GM12878 (cell line): Measurements from ENCODE around the gene DUOXA2. TPM values are rescaled to one million over a fixed set of nuclear protein-coding genes. Genes with fewer than 3 reads are reported as not detected.

Source experiments
- ATAC-seq: fragments of 200-7000 bp; cut with Tn5 transposase; 3 replicates; pipeline ENCODE4 v1.9.1; 2020; ENCODE audit warnings: mild to moderate bottlenecking, moderate library complexity
- BruUV-seq: library from RNA; stranded (reverse); fragments of 400-500 nt; replicated peaks from 2 replicates; lab custom pipeline; 2021; lab: Mats Ljungman, UMichigan
- CTCF ChIA-PET: fragments of 300-600 bp; sonication (Branson Sonifier 250); formaldehyde crosslinking; extraction: SDS; loops from one replicate; lab custom pipeline; 2021; ENCODE audit warnings: inconsistent platforms; lab: Yijun Ruan, JAX
- POLR2A ChIA-PET: fragments of 350-600 bp; formaldehyde crosslinking; extraction: SDS; loops from one replicate; lab custom pipeline; 2021; ENCODE audit warnings: inconsistent platforms; lab: Charles Lee
- RAD21 ChIA-PET: fragments of 300-600 bp; sonication (Branson Sonifier 250); formaldehyde crosslinking; loops from one replicate; lab custom pipeline; 2023; ENCODE audit warnings: antibody characterized with exemption; ENCODE audit not compliant: unreplicated experiment; lab: Charles Lee
- SMC1A ChIA-PET: fragments of 300-600 bp; sonication (Branson Sonifier 250); formaldehyde crosslinking; loops from one replicate; lab custom pipeline; 2023; ENCODE audit not compliant: unreplicated experiment, uncharacterized antibody; lab: Charles Lee
- DNase-seq: peaks from one replicate; pipeline ENCODE4 v3.0.0-alpha.2; 2011; ENCODE audit warnings: low read depth, low spot score
- FAIRE-seq: peaks from 3 replicates; lab custom pipeline; 2011; peaks lifted over from hg19 to GRCh38; lab: Jason Lieb, UNC
- H2AFZ ChIP-seq: 2 replicates; pipeline ENCODE4 v1.6.0; 2011; ENCODE audit warnings: low read depth, low read length, control low read depth; ENCODE audit not compliant: control insufficient read depth
- H3K27ac ChIP-seq: 2 replicates; pipeline ENCODE4 v1.5.1; 2011; ENCODE audit warnings: control low read depth; ENCODE audit not compliant: control insufficient read depth, insufficient read depth
- H3K27me3 ChIP-seq, 2 experiments: replicated peaks in 1 of 2; 2 replicates each; pipeline versions ENCODE4 v1.6.0 to v1.6.1; 2011; ENCODE audit warnings: low read length in 1 of 2; ENCODE audit not compliant: control insufficient read depth in 2 of 2, insufficient read depth in 2 of 2
- H3K36me3 ChIP-seq, 2 experiments: 2 replicates each; pipeline ENCODE4 v1.5.1; 2011; ENCODE audit warnings: low read length in 1 of 2; ENCODE audit not compliant: control insufficient read depth in 2 of 2, insufficient read depth in 2 of 2
- H3K4me1 ChIP-seq: 2 replicates; pipeline ENCODE4 v1.6.1; 2011; ENCODE audit warnings: mild to moderate bottlenecking, low read length, moderate library complexity, mixed read lengths; ENCODE audit not compliant: control insufficient read depth, insufficient read depth
- H3K4me2 ChIP-seq: 2 replicates; pipeline ENCODE4 v1.6.0; 2011; ENCODE audit warnings: control low read depth; ENCODE audit not compliant: control insufficient read depth, insufficient read depth
- H3K4me3 ChIP-seq: fragments of 200-600 bp; sonication (generic); 2 replicates; pipeline ENCODE4 v1.5.1; 2016
- H3K79me2 ChIP-seq: 2 replicates; pipeline ENCODE4 v1.6.0; 2011; ENCODE audit warnings: low read length; ENCODE audit not compliant: control insufficient read depth, insufficient read depth
- H3K9ac ChIP-seq: 2 replicates; pipeline ENCODE4 v1.8.0; 2011; ENCODE audit warnings: low read length, control low read depth, mixed read lengths; ENCODE audit not compliant: control insufficient read depth, insufficient read depth
- H3K9me3 ChIP-seq: replicated peaks from 3 replicates; pipeline ENCODE4 v1.5.1; 2011; ENCODE audit warnings: mild to moderate bottlenecking, low read length; ENCODE audit not compliant: control insufficient read depth, insufficient read depth
- H4K20me1 ChIP-seq: 2 replicates; pipeline ENCODE4 v1.6.0; 2011; ENCODE audit not compliant: control insufficient read depth, insufficient read depth
- HDAC2 ChIP-seq: fragments of 200-600 bp; sonication (generic); IDR thresholded peaks from 2 replicates; pipeline ENCODE4 v1.6.1; 2017
- IRF4 ChIP-seq: IDR thresholded peaks from 2 replicates; pipeline ENCODE4 v1.6.1; 2011; ENCODE audit warnings: low read depth, low read length
- JUND ChIP-seq: IDR thresholded peaks from 2 replicates; pipeline ENCODE4 v1.6.1; 2012; ENCODE audit warnings: low read depth, mild to moderate bottlenecking, low read length, improper control_type of control experiment, moderate library complexity
- KLF5 ChIP-seq: fragments of 450-650 bp; IDR thresholded peaks from 2 replicates; pipeline ENCODE4 v1.6.1; 2014; ENCODE audit warnings: mild to moderate bottlenecking; ENCODE audit not compliant: partially characterized antibody
- POLR2AphosphoS2 ChIP-seq: IDR thresholded peaks from 2 replicates; pipeline ENCODE4 v1.6.1; 2011; ENCODE audit warnings: low read depth, mild to moderate bottlenecking, low read length, improper control_type of control experiment, moderate library complexity
- RAD21 ChIP-seq: IDR thresholded peaks from 2 replicates; pipeline ENCODE4 v1.6.1; 2011; ENCODE audit warnings: mild to moderate bottlenecking, low read depth, low read length, moderate library complexity; ENCODE audit not compliant: insufficient read depth
- SP1 ChIP-seq: IDR thresholded peaks from one replicate; pipeline ENCODE4 v1.6.1; 2011; ENCODE audit warnings: low read depth, low read length
- SPI1 ChIP-seq: IDR thresholded peaks from 2 replicates; pipeline ENCODE4 v1.6.1; 2011; ENCODE audit warnings: low read depth, mild to moderate bottlenecking, low read length, moderate library complexity, borderline replicate concordance; ENCODE audit not compliant: insufficient read depth
- ZNF24 ChIP-seq: fragments of 450-650 bp; IDR thresholded peaks from 2 replicates; pipeline ENCODE4 v1.6.1; 2017; ENCODE audit warnings: antibody characterized with exemption, mild to moderate bottlenecking
- WGBS: methylation state at CpG from one replicate; pipeline ENCODE4 v1.1.6; 2016; ENCODE audit warnings: low lambda C conversion rate; ENCODE audit not compliant: insufficient replicate concordance, insufficient coverage; ENCODE audit errors: missing lambda C conversion rate; 5-methylcytosine and 5-hydroxymethylcytosine counted together
- in situ Hi-C: fragments of 300-500 bp; cut with MboI; formaldehyde crosslinking; loops from 9 replicates; pipeline ENCODE4 v1.14.3; 2018; ENCODE audit warnings: mixed read lengths
- intact Hi-C: fragments of 100-400 bp; cut with micrococcal nuclease; formaldehyde crosslinking; loops from one replicate; pipeline ENCODE4 v1.14.2; 2022; ENCODE audit not compliant: unreplicated experiment
- polyA plus RNA-seq, 11 experiments: library from polyadenylated mRNA; depleted of rRNA in 4 of 11; unstranded in 6 of 11; stranded (reverse) in 5 of 11; fragments of >200 nt; fragmentation: Nextera tagmentation in 4 of 11; fragmentation: Illumina TruSeq in 1 of 11; extraction: Ambion mirVana in 4 of 11; extraction: Trizol in 1 of 11; gene quantifications; 1 replicate in 1 of 11; 2 replicates in 10 of 11; pipeline versions ENCODE4 v1.2.1 to v1.2.3, GENCODE V29; 2011 to 2016; ENCODE audit warnings: inconsistent platforms in 2 of 11, missing spikeins in 2 of 11, low read depth in 1 of 11
- total RNA-seq, 4 experiments: library from RNA; depleted of rRNA in 3 of 4; stranded (reverse); fragments of >200 nt in 3 of 4; fragmentation: Illumina TruSeq in 1 of 4; extraction: Trizol in 1 of 4; gene quantifications; 2 replicates each; pipeline versions ENCODE4 v1.2.1 to v1.2.3, GENCODE V29; 2013 to 2021
- TF ChIP-seq, protein P1 (sequence below): fragments of 450-650 bp; formaldehyde crosslinking; IDR thresholded peaks from 2 replicates; pipeline ENCODE4 v1.4.0; 2020; ENCODE audit warnings: mild to moderate bottlenecking, moderate library complexity
- TF ChIP-seq, protein P2 (sequence below): fragments of 450-650 bp; IDR thresholded peaks from 2 replicates; pipeline ENCODE4 v1.6.1; 2017; ENCODE audit warnings: mild to moderate bottlenecking, moderate library complexity
- TF ChIP-seq, protein P3 (sequence below): fragments of 450-650 bp; IDR thresholded peaks from 2 replicates; pipeline ENCODE4 v1.6.1; 2017; ENCODE audit warnings: borderline replicate concordance

The DUOXA2 gene
- total and polyA plus RNA-seq, 10 of the 15 experiments (the other 5 are each of a cell fraction or from before 2014, with no cell fraction given): not detected

DNA sequence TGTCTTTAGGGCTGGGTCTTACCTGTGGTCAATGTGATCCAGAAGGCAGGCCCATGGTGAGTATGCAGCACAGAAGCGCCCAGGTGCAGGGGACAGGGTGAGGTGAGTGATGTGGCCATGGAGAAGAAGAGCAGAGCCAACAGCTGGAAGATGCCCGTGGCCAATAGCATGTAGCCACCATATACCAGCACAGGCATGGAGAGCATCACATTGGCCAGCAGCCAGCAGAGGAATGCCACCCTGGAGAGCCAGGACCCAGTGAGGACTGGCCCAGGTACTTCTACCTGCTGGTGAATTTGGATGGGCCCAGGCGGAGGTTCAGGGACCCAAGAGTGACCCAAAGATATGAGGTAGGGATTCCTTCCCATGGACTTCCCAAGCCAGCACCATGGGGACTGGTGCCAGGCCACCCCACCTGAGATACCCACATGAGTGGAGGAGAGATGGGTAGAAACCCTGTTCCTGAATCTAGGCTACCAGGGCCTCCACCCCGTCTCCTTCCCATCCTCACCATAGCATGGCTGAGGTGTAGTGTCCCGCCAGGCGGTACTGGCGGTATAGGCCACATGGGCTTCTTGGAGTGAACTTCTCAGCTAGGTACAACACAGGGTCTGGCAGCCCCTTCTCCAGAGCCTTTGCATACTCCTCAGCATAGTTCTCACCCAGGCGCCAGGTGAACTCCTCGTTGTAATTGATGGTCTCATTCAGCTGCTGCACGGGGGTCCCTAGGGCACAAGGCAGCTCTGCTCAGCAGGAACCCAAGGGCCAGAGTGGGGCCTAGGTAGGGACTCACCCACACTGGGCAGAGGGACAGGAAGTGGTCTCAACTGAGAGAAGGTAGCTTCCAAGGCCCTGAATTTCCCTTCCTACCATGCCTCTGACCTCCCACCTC is 6.2 kb downstream of the DUOXA2 start:
- no peaks in the 10 kb centered on the region for H4K20me1 ChIP-seq
- ChIA-PET RAD21 (no interaction called here), POLR2A (no interaction called here), CTCF (interaction anchor here (1.9 kb wide), 1 partner anchor 10 kb away, joined by 4 read pairs; no protein-coding TSS in a partner anchor), SMC1A (interaction anchor here (0.6 kb wide), 1 partner anchor 195 kb away, joined by 3 read pairs; no protein-coding TSS in a partner anchor)
- no peak for DNase-seq
- TF ChIP-seq IRF4 (no peak), KLF5 (no peak), JUND (no peak), POLR2AphosphoS2 (no peak), HDAC2 (no peak), RAD21 (no peak), SPI1 (no peak), ZNF24 (no peak), SP1 (no peak)
- TF ChIP-seq, protein P1, sequence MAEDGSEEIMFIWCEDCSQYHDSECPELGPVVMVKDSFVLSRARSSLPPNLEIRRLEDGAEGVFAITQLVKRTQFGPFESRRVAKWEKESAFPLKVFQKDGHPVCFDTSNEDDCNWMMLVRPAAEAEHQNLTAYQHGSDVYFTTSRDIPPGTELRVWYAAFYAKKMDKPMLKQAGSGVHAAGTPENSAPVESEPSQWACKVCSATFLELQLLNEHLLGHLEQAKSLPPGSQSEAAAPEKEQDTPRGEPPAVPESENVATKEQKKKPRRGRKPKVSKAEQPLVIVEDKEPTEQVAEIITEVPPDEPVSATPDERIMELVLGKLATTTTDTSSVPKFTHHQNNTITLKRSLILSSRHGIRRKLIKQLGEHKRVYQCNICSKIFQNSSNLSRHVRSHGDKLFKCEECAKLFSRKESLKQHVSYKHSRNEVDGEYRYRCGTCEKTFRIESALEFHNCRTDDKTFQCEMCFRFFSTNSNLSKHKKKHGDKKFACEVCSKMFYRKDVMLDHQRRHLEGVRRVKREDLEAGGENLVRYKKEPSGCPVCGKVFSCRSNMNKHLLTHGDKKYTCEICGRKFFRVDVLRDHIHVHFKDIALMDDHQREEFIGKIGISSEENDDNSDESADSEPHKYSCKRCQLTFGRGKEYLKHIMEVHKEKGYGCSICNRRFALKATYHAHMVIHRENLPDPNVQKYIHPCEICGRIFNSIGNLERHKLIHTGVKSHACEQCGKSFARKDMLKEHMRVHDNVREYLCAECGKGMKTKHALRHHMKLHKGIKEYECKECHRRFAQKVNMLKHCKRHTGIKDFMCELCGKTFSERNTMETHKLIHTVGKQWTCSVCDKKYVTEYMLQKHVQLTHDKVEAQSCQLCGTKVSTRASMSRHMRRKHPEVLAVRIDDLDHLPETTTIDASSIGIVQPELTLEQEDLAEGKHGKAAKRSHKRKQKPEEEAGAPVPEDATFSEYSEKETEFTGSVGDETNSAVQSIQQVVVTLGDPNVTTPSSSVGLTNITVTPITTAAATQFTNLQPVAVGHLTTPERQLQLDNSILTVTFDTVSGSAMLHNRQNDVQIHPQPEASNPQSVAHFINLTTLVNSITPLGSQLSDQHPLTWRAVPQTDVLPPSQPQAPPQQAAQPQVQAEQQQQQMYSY: no peak
- TF ChIP-seq, protein P2, sequence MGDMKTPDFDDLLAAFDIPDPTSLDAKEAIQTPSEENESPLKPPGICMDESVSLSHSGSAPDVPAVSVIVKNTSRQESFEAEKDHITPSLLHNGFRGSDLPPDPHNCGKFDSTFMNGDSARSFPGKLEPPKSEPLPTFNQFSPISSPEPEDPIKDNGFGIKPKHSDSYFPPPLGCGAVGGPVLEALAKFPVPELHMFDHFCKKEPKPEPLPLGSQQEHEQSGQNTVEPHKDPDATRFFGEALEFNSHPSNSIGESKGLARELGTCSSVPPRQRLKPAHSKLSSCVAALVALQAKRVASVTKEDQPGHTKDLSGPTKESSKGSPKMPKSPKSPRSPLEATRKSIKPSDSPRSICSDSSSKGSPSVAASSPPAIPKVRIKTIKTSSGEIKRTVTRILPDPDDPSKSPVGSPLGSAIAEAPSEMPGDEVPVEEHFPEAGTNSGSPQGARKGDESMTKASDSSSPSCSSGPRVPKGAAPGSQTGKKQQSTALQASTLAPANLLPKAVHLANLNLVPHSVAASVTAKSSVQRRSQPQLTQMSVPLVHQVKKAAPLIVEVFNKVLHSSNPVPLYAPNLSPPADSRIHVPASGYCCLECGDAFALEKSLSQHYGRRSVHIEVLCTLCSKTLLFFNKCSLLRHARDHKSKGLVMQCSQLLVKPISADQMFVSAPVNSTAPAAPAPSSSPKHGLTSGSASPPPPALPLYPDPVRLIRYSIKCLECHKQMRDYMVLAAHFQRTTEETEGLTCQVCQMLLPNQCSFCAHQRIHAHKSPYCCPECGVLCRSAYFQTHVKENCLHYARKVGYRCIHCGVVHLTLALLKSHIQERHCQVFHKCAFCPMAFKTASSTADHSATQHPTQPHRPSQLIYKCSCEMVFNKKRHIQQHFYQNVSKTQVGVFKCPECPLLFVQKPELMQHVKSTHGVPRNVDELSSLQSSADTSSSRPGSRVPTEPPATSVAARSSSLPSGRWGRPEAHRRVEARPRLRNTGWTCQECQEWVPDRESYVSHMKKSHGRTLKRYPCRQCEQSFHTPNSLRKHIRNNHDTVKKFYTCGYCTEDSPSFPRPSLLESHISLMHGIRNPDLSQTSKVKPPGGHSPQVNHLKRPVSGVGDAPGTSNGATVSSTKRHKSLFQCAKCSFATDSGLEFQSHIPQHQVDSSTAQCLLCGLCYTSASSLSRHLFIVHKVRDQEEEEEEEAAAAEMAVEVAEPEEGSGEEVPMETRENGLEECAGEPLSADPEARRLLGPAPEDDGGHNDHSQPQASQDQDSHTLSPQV: no peak
- TF ChIP-seq, protein P3, sequence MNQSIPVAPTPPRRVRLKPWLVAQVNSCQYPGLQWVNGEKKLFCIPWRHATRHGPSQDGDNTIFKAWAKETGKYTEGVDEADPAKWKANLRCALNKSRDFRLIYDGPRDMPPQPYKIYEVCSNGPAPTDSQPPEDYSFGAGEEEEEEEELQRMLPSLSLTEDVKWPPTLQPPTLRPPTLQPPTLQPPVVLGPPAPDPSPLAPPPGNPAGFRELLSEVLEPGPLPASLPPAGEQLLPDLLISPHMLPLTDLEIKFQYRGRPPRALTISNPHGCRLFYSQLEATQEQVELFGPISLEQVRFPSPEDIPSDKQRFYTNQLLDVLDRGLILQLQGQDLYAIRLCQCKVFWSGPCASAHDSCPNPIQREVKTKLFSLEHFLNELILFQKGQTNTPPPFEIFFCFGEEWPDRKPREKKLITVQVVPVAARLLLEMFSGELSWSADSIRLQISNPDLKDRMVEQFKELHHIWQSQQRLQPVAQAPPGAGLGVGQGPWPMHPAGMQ: no peak
- H3K79me2 ChIP-seq: no peaks in the 10 kb centered on the region
- ATAC-seq: no peak
- H3K4me3 ChIP-seq: no peak overlapping the region
- in situ Hi-C loops: no loop called here
- peaks cover 4 to 12% of the 10 kb centered on the region in 2 experiments for H3K27me3 ChIP-seq
- no peak overlapping the region for H3K27ac ChIP-seq
- no peak overlapping the region for H2AFZ ChIP-seq
- H3K4me1 ChIP-seq: no peaks in the 10 kb centered on the region
- no TSS peak for BruUV-seq
- intact Hi-C loops: loop anchor here (10.0 kb wide), 1 partner anchor 146 kb away; no protein-coding TSS in a partner anchor
- H3K9me3 ChIP-seq: no peaks in the 10 kb centered on the region
- WGBS: 47% methylated on average over 10 of the region's 10 CpGs
- no peak overlapping the region for H3K4me2 ChIP-seq
- H3K9ac ChIP-seq: no peak overlapping the region
- no peaks in the 10 kb centered on the region for H3K36me3 ChIP-seq
- no peak for FAIRE-seq
